Measurements from ENCODE around the gene IRAK1BP1. TPM values are rescaled to one million over a fixed set of nuclear protein-coding genes. Genes with fewer than 3 reads are reported as not detected.

The IRAK1BP1 gene
- total and polyA plus RNA-seq, 10 of the 15 experiments (the other 5 are each of a cell fraction or from before 2014, with no cell fraction given), result 2.3 to 6.7 (median 3.9) TPM

DNA sequence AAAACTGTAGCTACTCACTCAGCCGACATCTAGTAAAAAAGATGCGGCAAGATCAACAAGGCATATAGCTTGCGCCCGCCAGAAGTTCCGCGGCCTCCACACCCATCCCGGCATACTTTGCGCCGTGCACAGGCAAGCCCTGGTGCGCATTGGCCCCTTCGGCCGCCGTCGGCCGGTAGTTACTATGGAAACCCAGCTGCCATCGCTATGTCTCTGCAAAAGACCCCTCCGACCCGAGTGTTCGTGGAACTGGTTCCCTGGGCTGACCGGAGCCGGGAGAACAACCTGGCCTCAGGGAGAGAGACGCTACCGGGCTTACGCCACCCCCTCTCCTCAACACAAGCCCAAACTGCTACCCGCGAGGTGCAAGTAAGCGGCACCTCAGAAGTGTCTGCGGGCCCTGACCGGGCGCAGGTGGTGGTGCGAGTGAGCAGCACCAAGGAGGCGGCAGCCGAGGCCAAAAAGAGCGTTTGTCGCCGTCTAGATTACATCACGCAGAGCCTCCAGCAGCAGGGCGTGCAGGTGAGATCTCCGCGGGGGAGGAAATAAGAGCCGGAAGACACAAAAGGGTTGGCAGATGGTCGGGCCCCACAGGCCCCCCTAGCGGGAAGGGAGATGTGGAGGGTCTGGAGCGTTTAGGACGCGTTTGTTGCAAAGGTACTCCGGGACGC is at the start of gene IRAK1BP1 (continued):
- TF ChIP-seq CUX1 (IDR thresholded peaks at IDR 0.05; ENCODE audit: insufficient replicate concordance, low read depth, low read length) (no peak), MTA2 (IDR thresholded peaks at IDR 0.05; ENCODE audit: low read depth) (0 out of 2 replicates have a peak, but pooled peaks have one; percentile 22), SRF (IDR thresholded peaks at IDR 0.05; ENCODE audit: low read depth in 2 of 2, low read length in 2 of 2) (no peak), SIX5 (IDR thresholded peaks at IDR 0.05; ENCODE audit: low read depth, low read length, severe bottlenecking) (no peak), ZNF24 (IDR thresholded peaks at IDR 0.05) (no peak), IRF4 (IDR thresholded peaks at IDR 0.05; ENCODE audit: low read depth, low read length) (no peak), RAD51 (IDR thresholded peaks at IDR 0.05) (no peak), CBX5 (IDR thresholded peaks at IDR 0.05; ENCODE audit: low read depth) (peak; percentile 75; the same call in 1 of the 2 replicates), PML (IDR thresholded peaks at IDR 0.05; ENCODE audit: low read length) (peak; percentile 81; the same call in 1 of the 2 replicates), ZNF274 (IDR thresholded peaks at IDR 0.05; ENCODE audit: insufficient read depth, insufficient read length) (no peak), PKNOX1 (IDR thresholded peaks at IDR 0.05) (peak; percentile 66), FOXM1 (IDR thresholded peaks at IDR 0.05; ENCODE audit: low read depth, low read length) (no peak), EP300 (IDR thresholded peaks at IDR 0.05; ENCODE audit: borderline replicate concordance in 1 of 2, control insufficient read depth in 1 of 2, low read depth in 2 of 2, low read length in 2 of 2) (no peak), ZZZ3 (IDR thresholded peaks at IDR 0.05; ENCODE audit: control insufficient read depth, insufficient read length, low read depth) (no peak)
- TF ChIP-seq, protein P1, sequence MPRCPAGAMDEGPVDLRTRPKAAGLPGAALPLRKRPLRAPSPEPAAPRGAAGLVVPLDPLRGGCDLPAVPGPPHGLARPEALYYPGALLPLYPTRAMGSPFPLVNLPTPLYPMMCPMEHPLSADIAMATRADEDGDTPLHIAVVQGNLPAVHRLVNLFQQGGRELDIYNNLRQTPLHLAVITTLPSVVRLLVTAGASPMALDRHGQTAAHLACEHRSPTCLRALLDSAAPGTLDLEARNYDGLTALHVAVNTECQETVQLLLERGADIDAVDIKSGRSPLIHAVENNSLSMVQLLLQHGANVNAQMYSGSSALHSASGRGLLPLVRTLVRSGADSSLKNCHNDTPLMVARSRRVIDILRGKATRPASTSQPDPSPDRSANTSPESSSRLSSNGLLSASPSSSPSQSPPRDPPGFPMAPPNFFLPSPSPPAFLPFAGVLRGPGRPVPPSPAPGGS (IDR thresholded peaks at IDR 0.05; ENCODE audit: borderline replicate concordance, insufficient read depth, low read depth, low read length, poor library complexity, severe bottlenecking), result no peak
- TF ChIP-seq, protein P2, sequence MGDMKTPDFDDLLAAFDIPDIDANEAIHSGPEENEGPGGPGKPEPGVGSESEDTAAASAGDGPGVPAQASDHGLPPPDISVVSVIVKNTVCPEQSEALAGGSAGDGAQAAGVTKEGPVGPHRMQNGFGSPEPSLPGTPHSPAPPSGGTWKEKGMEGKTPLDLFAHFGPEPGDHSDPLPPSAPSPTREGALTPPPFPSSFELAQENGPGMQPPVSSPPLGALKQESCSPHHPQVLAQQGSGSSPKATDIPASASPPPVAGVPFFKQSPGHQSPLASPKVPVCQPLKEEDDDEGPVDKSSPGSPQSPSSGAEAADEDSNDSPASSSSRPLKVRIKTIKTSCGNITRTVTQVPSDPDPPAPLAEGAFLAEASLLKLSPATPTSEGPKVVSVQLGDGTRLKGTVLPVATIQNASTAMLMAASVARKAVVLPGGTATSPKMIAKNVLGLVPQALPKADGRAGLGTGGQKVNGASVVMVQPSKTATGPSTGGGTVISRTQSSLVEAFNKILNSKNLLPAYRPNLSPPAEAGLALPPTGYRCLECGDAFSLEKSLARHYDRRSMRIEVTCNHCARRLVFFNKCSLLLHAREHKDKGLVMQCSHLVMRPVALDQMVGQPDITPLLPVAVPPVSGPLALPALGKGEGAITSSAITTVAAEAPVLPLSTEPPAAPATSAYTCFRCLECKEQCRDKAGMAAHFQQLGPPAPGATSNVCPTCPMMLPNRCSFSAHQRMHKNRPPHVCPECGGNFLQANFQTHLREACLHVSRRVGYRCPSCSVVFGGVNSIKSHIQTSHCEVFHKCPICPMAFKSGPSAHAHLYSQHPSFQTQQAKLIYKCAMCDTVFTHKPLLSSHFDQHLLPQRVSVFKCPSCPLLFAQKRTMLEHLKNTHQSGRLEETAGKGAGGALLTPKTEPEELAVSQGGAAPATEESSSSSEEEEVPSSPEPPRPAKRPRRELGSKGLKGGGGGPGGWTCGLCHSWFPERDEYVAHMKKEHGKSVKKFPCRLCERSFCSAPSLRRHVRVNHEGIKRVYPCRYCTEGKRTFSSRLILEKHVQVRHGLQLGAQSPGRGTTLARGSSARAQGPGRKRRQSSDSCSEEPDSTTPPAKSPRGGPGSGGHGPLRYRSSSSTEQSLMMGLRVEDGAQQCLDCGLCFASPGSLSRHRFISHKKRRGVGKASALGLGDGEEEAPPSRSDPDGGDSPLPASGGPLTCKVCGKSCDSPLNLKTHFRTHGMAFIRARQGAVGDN (IDR thresholded peaks at IDR 0.05), result peak; percentile 64; the same call in 1 of the 2 replicates
